ENCODE results near the gene PKD1.

The PKD1 gene

GRCh38 chr16:2175454-2175853 lies 39.8 kb upstream of the PKD1 start:
- TF ChIP-seq TAF1 (IDR thresholded peaks at IDR 0.05; ENCODE audit: borderline replicate concordance, insufficient read depth, low read length) (no peak), SIN3A (IDR thresholded peaks at IDR 0.05; ENCODE audit: borderline replicate concordance, insufficient read depth, low read length) (no peak), POLR2AphosphoS5 (IDR thresholded peaks at IDR 0.05; ENCODE audit: low read depth, low read length) (no peak), REST (IDR thresholded peaks at IDR 0.05; ENCODE audit: insufficient read depth in 1 of 2, low read depth in 2 of 2, low read length in 2 of 2) (no peak), FOXP2 (optimal IDR thresholded peaks at IDR 0.05; ENCODE audit: borderline replicate concordance, extremely low read depth, extremely low read length, insufficient read depth) (no peak)

DNA sequence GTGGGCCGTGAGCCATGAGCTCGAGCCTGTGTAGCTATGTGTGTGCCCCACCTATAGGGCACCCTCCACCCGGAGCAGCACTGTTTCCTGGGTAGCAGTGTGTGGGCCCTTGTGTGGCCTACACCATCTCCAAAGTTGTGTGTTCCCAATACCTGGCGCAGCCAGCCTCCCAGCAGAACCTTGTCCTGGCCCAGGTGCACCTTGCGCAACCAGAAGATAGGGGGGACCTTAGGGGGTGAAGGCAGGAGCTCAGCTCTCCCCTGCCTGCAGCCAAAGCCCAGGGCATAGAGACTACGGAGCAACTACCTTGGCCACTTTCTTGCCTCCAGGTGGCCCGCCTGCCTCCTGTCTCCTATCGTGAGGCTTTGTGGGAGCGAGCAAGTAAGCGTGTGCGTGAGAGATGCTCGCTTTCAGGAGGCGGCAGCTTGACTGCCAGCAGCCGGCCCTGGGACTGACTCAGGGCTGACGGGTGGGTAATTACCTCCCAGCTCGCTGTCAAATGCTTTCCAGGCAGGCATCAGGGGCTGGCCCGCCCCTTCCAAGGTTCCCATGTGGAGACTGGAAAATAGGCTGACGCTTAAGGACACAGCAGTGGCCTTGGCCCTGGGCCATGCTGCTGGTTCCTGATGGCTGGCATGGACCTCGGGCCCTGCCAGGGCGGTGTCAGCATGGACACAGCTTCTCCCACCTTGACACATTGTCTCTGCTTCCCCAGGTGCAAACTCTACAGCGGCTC lies 38.9 kb upstream of the PKD1 start:
- TF ChIP-seq SIN3A (IDR thresholded peaks at IDR 0.05; ENCODE audit: borderline replicate concordance, insufficient read depth, low read length) (no peak), POLR2AphosphoS5 (IDR thresholded peaks at IDR 0.05; ENCODE audit: low read depth, low read length) (no peak), FOXP2 (optimal IDR thresholded peaks at IDR 0.05; ENCODE audit: borderline replicate concordance, extremely low read depth, extremely low read length, insufficient read depth) (no peak), TAF1 (IDR thresholded peaks at IDR 0.05; ENCODE audit: borderline replicate concordance, insufficient read depth, low read length) (no peak), REST (IDR thresholded peaks at IDR 0.05; ENCODE audit: insufficient read depth in 1 of 2, low read depth in 2 of 2, low read length in 2 of 2) (no peak)

GRCh38 chr16:2173916-2174315 lies 38.2 kb upstream of the PKD1 start:
- TF ChIP-seq TAF1 (IDR thresholded peaks at IDR 0.05; ENCODE audit: borderline replicate concordance, insufficient read depth, low read length), result no peak
- no peak for TF ChIP-seq FOXP2 (optimal IDR thresholded peaks at IDR 0.05; ENCODE audit: borderline replicate concordance, extremely low read depth, extremely low read length, insufficient read depth)
- no peak for TF ChIP-seq REST (IDR thresholded peaks at IDR 0.05; ENCODE audit: insufficient read depth in 1 of 2, low read depth in 2 of 2, low read length in 2 of 2)

GRCh38 chr16:2173366-2173765 lies 37.7 kb upstream of the PKD1 start:
- TF ChIP-seq SIN3A (IDR thresholded peaks at IDR 0.05; ENCODE audit: borderline replicate concordance, insufficient read depth, low read length) (no peak), TAF1 (IDR thresholded peaks at IDR 0.05; ENCODE audit: borderline replicate concordance, insufficient read depth, low read length) (no peak), REST (IDR thresholded peaks at IDR 0.05; ENCODE audit: insufficient read depth in 1 of 2, low read depth in 2 of 2, low read length in 2 of 2) (no peak), POLR2AphosphoS5 (IDR thresholded peaks at IDR 0.05; ENCODE audit: low read depth, low read length) (no peak), FOXP2 (optimal IDR thresholded peaks at IDR 0.05; ENCODE audit: borderline replicate concordance, extremely low read depth, extremely low read length, insufficient read depth) (no peak)

All from PFSK-1 (cell line).